ENCODE data around the gene TACC2. TPM values are rescaled to one million over a fixed set of nuclear protein-coding genes. Genes with fewer than 3 reads are reported as not detected.

TACC2 gene
- total and polyA plus RNA-seq, 2 donors (not counting 3 experiments of a cell fraction or from before 2014, with no cell fraction given) = 14.4 to 46.2 TPM

- Histone ChIP-seq H3K9me3 (replicated peaks; ENCODE audit: control insufficient read depth, insufficient read depth, low read length) (no peaks in the 10 kb centered on the region), H3K9me1 (replicated peaks; ENCODE audit: control insufficient read depth, extremely low read depth, insufficient read depth, low read length) (no peaks in the 10 kb centered on the region), H3K9ac (replicated peaks; ENCODE audit: extremely low read depth, insufficient read depth, low read length) (no peak overlapping the region), H3K36me3 (ENCODE audit: control insufficient read depth in 2 of 2, extremely low read depth in 1 of 2, insufficient read depth in 2 of 2, low read length in 2 of 2) (no peaks in the 10 kb centered on the region), H3K4me3 (replicated peaks in 1 of 3; ENCODE audit: insufficient read depth in 1 of 3, low read depth in 1 of 3, low read length in 3 of 3) (no peak overlapping the region), H3K4me2 (ENCODE audit: insufficient read depth, low read length) (no peak overlapping the region), H2AFZ (ENCODE audit: low read depth, low read length) (no peak overlapping the region), H4K20me1 (replicated peaks; ENCODE audit: control insufficient read depth, extremely low read depth, insufficient read depth, low read length) (no peaks in the 10 kb centered on the region), H3K27ac (ENCODE audit: insufficient read depth, low read depth, low read length) (no peak overlapping the region), H3K79me2 (ENCODE audit: control insufficient read depth, insufficient read depth, low read length) (peaks cover 8% of the 10 kb centered on the region), H3K4me1 (ENCODE audit: control insufficient read depth, extremely low read depth, insufficient read depth, low read length) (peaks cover 28% of the 10 kb centered on the region), H3K27me3 (ENCODE audit: control insufficient read depth in 2 of 2, insufficient read depth in 2 of 2, low read length in 2 of 2) (no peaks in the 10 kb centered on the region)
- intact Hi-C loops (cut with micrococcal nuclease) = loop anchor here (2.0 kb wide), 1 partner anchor 69 kb away; no protein-coding TSS in a partner anchor
- ChIA-PET CTCF (interaction anchor here (0.7 to 5.2 kb wide), 7 partner anchors 11 to 98 kb away, joined by 3 to 21 read pairs (median 4); no protein-coding TSS in a partner anchor), POLR2A (interaction anchor here (0.7 to 1.1 kb wide), 2 partner anchors 9 to 69 kb away, joined by 3 read pairs; no protein-coding TSS in a partner anchor)
- no TSS peak for BruUV-seq (replicated peaks)
- DNase-seq (ENCODE audit: low read depth, low spot score) (peak; percentile 43), FAIRE-seq (peak; percentile 42)
- dilution Hi-C loops (cut with MboI; ENCODE audit: extremely low pct_ligation_motif_present, low sequenced_read_pairs) = no loop called here
- TF ChIP-seq JUN (IDR thresholded peaks at IDR 0.05; ENCODE audit: borderline replicate concordance, insufficient read depth, insufficient read length, low read depth) (no peak), POLR2A (IDR thresholded peaks at IDR 0.05; ENCODE audit: low read depth, low read length) (no peak), GATA2 (IDR thresholded peaks at IDR 0.05; ENCODE audit: insufficient read depth, insufficient read length, low read depth, low read length) (no peak), MAX (IDR thresholded peaks at IDR 0.05; ENCODE audit: insufficient read depth, insufficient read length) (no peak), EZH2 (IDR thresholded peaks at IDR 0.05; ENCODE audit: borderline replicate concordance, low read depth, low read length, severe bottlenecking) (no peak), FOS (IDR thresholded peaks at IDR 0.05; ENCODE audit: borderline replicate concordance, insufficient read depth, low read length) (no peak), MYC (IDR thresholded peaks at IDR 0.05; ENCODE audit: low read depth, low read length) (no peak), CTCF (IDR thresholded peaks at IDR 0.05; ENCODE audit: extremely low read depth in 1 of 2, insufficient read depth in 1 of 2, low read depth in 1 of 2, low read length in 2 of 2) (no peak), POLR2AphosphoS5 (IDR thresholded peaks at IDR 0.05; ENCODE audit: insufficient read depth, low read depth, low read length) (no peak)
These were observed 192.9 kb downstream of the TACC2 start for GRCh38 chr10:122181876-122182275.
